HG02870 (cell line): ENCODE data around the gene DCHS2.
"Not testable (repeated sequence)": the region's sequence is repeated elsewhere in the genome, so short reads cannot be mapped to it uniquely, and the experiment has no call there.

Source experiments
- ATAC-seq: cut with Tn5 transposase; IDR thresholded peaks from one replicate; pipeline ENCODE4 v1.9.1; 2021; ENCODE audit warnings: mild to moderate bottlenecking, moderate library complexity; ENCODE audit not compliant: unreplicated experiment

The DCHS2 gene

GRCh38 chr4:154231806-154232478 is 259.7 kb downstream of the DCHS2 start:
- ATAC-seq = no peak

GRCh38 chr4:154230723-154231122 is 260.9 kb downstream of the DCHS2 start:
- no peak for ATAC-seq

GRCh38 chr4:154230091-154230490 is 261.5 kb downstream of the DCHS2 start:
- no peak for ATAC-seq

GRCh38 chr4:154222875-154223274 is 268.7 kb downstream of the DCHS2 start:
- no peak for ATAC-seq

- ATAC-seq = no peak
Observed at GRCh38 chr4:154218051-154218450, 273.5 kb downstream of the DCHS2 start.

GRCh38 chr4:154217384-154217783 is 274.2 kb downstream of the DCHS2 start:
- not testable (repeated sequence) for ATAC-seq

GRCh38 chr4:154211506-154211905 is 280.1 kb downstream of the DCHS2 start:
- no peak for ATAC-seq

GRCh38 chr4:154208424-154208823 is 283.2 kb downstream of the DCHS2 start:
- ATAC-seq = no peak

- ATAC-seq = no peak
Observed at GRCh38 chr4:154205471-154205870, 286.1 kb downstream of the DCHS2 start.

GRCh38 chr4:154194649-154195048 is 296.9 kb downstream of the DCHS2 start:
- ATAC-seq = no peak

GRCh38 chr4:154192585-154192984 is 299.0 kb downstream of the DCHS2 start:
- no peak for ATAC-seq

- ATAC-seq = no peak
Observed at GRCh38 chr4:154189346-154189745, 302.3 kb downstream of the DCHS2 start.

GRCh38 chr4:154186888-154187287 is 304.7 kb downstream of the DCHS2 start:
- no peak for ATAC-seq

GRCh38 chr4:154186035-154186434 is 305.6 kb downstream of the DCHS2 start:
- no peak for ATAC-seq

GRCh38 chr4:154184238-154184637 is 307.4 kb downstream of the DCHS2 start:
- no peak for ATAC-seq

- no peak for ATAC-seq
Observed at GRCh38 chr4:154183264-154183663, 308.3 kb downstream of the DCHS2 start.
